Activated B cell treated with CpG ODN at 0.5 μM for 24 hours (primary cell): Measurements from ENCODE around the gene LDLRAD3. TPM values are rescaled to one million over a fixed set of nuclear protein-coding genes. Genes with fewer than 3 reads are reported as not detected.

Experiments
- ATAC-seq: fragments of 200-7000 bp; cut with Tn5 transposase; one replicate; pipeline ENCODE4 v1.10.0; 2021; ENCODE audit warnings: low read depth, mild to moderate bottlenecking, moderate library complexity
- CTCF ChIA-PET: fragments of 350-600 bp; sonication (Branson Sonifier 250); formaldehyde crosslinking; loops from one replicate; lab custom pipeline; 2021; ENCODE audit warnings: antibody characterized with exemption; lab: Charles Lee
- POLR2A ChIA-PET: fragments of 350-600 bp; sonication (Branson Sonifier 250); formaldehyde crosslinking; loops from one replicate; lab custom pipeline; 2021; ENCODE audit warnings: antibody characterized with exemption; lab: Charles Lee
- DNase-seq: peaks from one replicate; pipeline ENCODE4 v3.0.0; 2022
- H3K27ac Mint-ChIP-seq: one replicate; pipeline ENCODE4 v1.8.0; 2020; ENCODE audit warnings: mixed read lengths
- H3K27me3 Mint-ChIP-seq: one replicate; pipeline ENCODE4 v1.8.0; 2021; ENCODE audit warnings: mixed read lengths
- H3K36me3 Mint-ChIP-seq: one replicate; pipeline ENCODE4 v1.8.0; 2021; ENCODE audit warnings: low read depth, mixed read lengths
- H3K4me1 Mint-ChIP-seq: one replicate; pipeline ENCODE4 v1.8.0; 2021; ENCODE audit warnings: mixed read lengths
- H3K4me3 Mint-ChIP-seq: one replicate; pipeline ENCODE4 v1.8.0; 2020; ENCODE audit warnings: mild to moderate bottlenecking, mixed read lengths
- H3K9me3 Mint-ChIP-seq: one replicate; pipeline ENCODE4 v1.8.0; 2020; ENCODE audit warnings: mixed read lengths
- CTCF ChIP-seq: fragments of 200-600 bp; IDR thresholded peaks from one replicate; pipeline ENCODE4 v1.8.0; 2022; ENCODE audit warnings: antibody characterized with exemption, mild to moderate bottlenecking
- intact Hi-C: fragments of 100-400 bp; cut with micrococcal nuclease; formaldehyde crosslinking; loops from one replicate; pipeline ENCODE4 v1.15.1; 2024
- total RNA-seq: library from RNA; stranded (reverse); gene quantifications from 2 replicates; pipeline ENCODE4 v1.2.3, GENCODE V29; 2022

Gene LDLRAD3
- total RNA-seq, 1 donor from 2014 or later, result not detected

GRCh38 chr11:36069576-36070212 is 125.8 kb downstream of the LDLRAD3 start:
- no peak for DNase-seq
- Mint-ChIP-seq H3K4me1 (no peaks in the 10 kb centered on the region), H3K27ac (no peak overlapping the region), H3K4me3 (no peak overlapping the region), H3K9me3 (peaks cover 4% of the 10 kb centered on the region), H3K27me3 (peaks cover 11% of the 10 kb centered on the region), H3K36me3 (no peaks in the 10 kb centered on the region)
- no peak for ATAC-seq
- TF ChIP-seq CTCF, result no peak
- intact Hi-C loops, result no loop called here
- ChIA-PET CTCF (no interaction called here), POLR2A (no interaction called here)

GRCh38 chr11:36070213-36070953 is 126.5 kb downstream of the LDLRAD3 start:
- no peak for TF ChIP-seq CTCF
- DNase-seq, result no peak
- Mint-ChIP-seq H3K4me1 (no peaks in the 10 kb centered on the region), H3K27ac (no peak overlapping the region), H3K9me3 (peaks cover 4% of the 10 kb centered on the region), H3K4me3 (no peak overlapping the region), H3K36me3 (no peaks in the 10 kb centered on the region), H3K27me3 (peaks cover 11% of the 10 kb centered on the region)
- ChIA-PET CTCF (no interaction called here), POLR2A (no interaction called here)
- intact Hi-C loops, result no loop called here
- no peak for ATAC-seq

GRCh38 chr11:36070954-36071330 is 127.1 kb downstream of the LDLRAD3 start:
- Mint-ChIP-seq H3K4me1 (no peaks in the 10 kb centered on the region), H3K27me3 (peaks cover 11% of the 10 kb centered on the region), H3K36me3 (no peaks in the 10 kb centered on the region), H3K9me3 (peaks cover 4% of the 10 kb centered on the region), H3K4me3 (no peak overlapping the region), H3K27ac (no peak overlapping the region)
- ChIA-PET CTCF (no interaction called here), POLR2A (no interaction called here)
- TF ChIP-seq CTCF, result no peak
- DNase-seq, result no peak
- ATAC-seq, result no peak
- intact Hi-C loops, result no loop called here

GRCh38 chr11:36071917-36072500 is 128.1 kb downstream of the LDLRAD3 start:
- no peak overlapping the region for H3K4me3 Mint-ChIP-seq
- no peak overlapping the region for H3K27ac Mint-ChIP-seq
- POLR2A ChIA-PET, result no interaction called here
- H3K36me3 Mint-ChIP-seq, result no peaks in the 10 kb centered on the region
- TF ChIP-seq CTCF, result no peak
- no peak for DNase-seq
- H3K4me1 Mint-ChIP-seq, result no peaks in the 10 kb centered on the region
- no peak for ATAC-seq
- H3K27me3 Mint-ChIP-seq, result peaks cover 7% of the 10 kb centered on the region
- peaks cover under 1% of the 10 kb centered on the region for H3K9me3 Mint-ChIP-seq
- CTCF ChIA-PET, result no interaction called here
- intact Hi-C loops, result no loop called here

GRCh38 chr11:36073411-36074203 is 129.7 kb downstream of the LDLRAD3 start:
- Mint-ChIP-seq H3K9me3 (no peaks in the 10 kb centered on the region), H3K27me3 (peaks cover 7% of the 10 kb centered on the region), H3K4me3 (no peak overlapping the region), H3K36me3 (no peaks in the 10 kb centered on the region), H3K27ac (no peak overlapping the region), H3K4me1 (no peaks in the 10 kb centered on the region)
- CTCF ChIA-PET, result no interaction called here
- POLR2A ChIA-PET, result no interaction called here
- intact Hi-C loops, result no loop called here
- ATAC-seq, result no peak
- no peak for DNase-seq
- no peak for TF ChIP-seq CTCF
